Lower leg skin (tissue), 4 donors: ENCODE data around the gene ZFPM1. TPM values are rescaled to one million over a fixed set of nuclear protein-coding genes. Genes with fewer than 3 reads are reported as not detected.

Experiments used
- DNase-seq, 2 donors: peaks; one replicate each; pipeline ENCODE4 v3.0.0-alpha.2; 2019; ENCODE audit warnings: low spot score in 2 of 2
- H3K4me3 ChIP-seq: fragments of 200-600 bp; sonication (generic); 2 replicates; pipeline ENCODE4 v1.5.1; 2017; ENCODE audit warnings: mild to moderate bottlenecking, low read depth; ENCODE audit not compliant: poor library complexity, severe bottlenecking
- POLR2A ChIP-seq, 2 donors: fragments of 450-650 bp; IDR thresholded peaks; one replicate each; pipeline ENCODE4 v1.6.1; 2016 to 2017; ENCODE audit warnings: antibody characterized with exemption in 2 of 2, mild to moderate bottlenecking in 1 of 2, moderate library complexity in 1 of 2
- WGBS, 2 donors: methylation state at CpG; one replicate each; pipeline ENCODE4 v1.1.5; 2018; 5-methylcytosine and 5-hydroxymethylcytosine counted together
- intact Hi-C: fragments of 100-400 bp; cut with DNase I; formaldehyde crosslinking; loops from one replicate; pipeline ENCODE4 v1.15.0; 2023; ENCODE audit warnings: low total_unique reads
- total RNA-seq, 4 donors: library from RNA; depleted of rRNA; stranded (reverse); fragments of >200 nt; gene quantifications; one replicate each; pipeline ENCODE4 v1.1.0, GENCODE V29; 2016
- TF ChIP-seq, protein P1 (sequence below), 3 donors: fragments of 450-650 bp; IDR thresholded peaks; one replicate each; pipeline ENCODE4 v1.5.1; 2016; ENCODE audit warnings: antibody characterized with exemption in 3 of 3, mild to moderate bottlenecking in 3 of 3, moderate library complexity in 2 of 3

ZFPM1 gene
- total RNA-seq, 4 donors from 2014 or later: 2.0 to 4.0 (median 3.1) TPM

DNA sequence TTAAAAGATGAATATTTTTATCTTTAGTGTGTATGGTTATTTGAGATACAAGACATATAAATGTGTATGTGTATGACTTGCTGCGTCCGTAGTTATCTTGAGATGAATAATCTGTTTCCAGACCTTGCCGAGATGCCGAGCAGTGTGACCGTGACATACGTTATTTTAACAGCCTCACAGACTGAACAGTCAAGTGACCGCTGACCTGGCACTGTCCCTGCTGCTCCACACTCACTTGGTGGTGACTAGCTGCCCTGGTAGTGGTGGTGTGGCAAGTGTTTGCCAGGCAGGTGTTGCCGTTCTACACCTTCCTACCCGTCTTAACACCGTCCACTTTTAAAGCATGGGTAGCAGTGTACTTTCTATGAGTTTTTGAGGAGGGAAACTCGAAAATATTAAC lies 122.2 kb downstream of the ZFPM1 start:
- 90 to 92% methylated on average over 11 of the region's 11 CpGs for WGBS, 2 donors
- no peak for TF ChIP-seq POLR2A (IDR thresholded peaks at IDR 0.05)
- TF ChIP-seq, protein P1, sequence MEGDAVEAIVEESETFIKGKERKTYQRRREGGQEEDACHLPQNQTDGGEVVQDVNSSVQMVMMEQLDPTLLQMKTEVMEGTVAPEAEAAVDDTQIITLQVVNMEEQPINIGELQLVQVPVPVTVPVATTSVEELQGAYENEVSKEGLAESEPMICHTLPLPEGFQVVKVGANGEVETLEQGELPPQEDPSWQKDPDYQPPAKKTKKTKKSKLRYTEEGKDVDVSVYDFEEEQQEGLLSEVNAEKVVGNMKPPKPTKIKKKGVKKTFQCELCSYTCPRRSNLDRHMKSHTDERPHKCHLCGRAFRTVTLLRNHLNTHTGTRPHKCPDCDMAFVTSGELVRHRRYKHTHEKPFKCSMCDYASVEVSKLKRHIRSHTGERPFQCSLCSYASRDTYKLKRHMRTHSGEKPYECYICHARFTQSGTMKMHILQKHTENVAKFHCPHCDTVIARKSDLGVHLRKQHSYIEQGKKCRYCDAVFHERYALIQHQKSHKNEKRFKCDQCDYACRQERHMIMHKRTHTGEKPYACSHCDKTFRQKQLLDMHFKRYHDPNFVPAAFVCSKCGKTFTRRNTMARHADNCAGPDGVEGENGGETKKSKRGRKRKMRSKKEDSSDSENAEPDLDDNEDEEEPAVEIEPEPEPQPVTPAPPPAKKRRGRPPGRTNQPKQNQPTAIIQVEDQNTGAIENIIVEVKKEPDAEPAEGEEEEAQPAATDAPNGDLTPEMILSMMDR (IDR thresholded peaks at IDR 0.05): no peak
- DNase-seq: no peak
- H3K4me3 ChIP-seq: no peak overlapping the region
- intact Hi-C loops: loop anchor here (5.0 kb wide), 1 partner anchor 328 kb away; no protein-coding TSS in a partner anchor

DNA sequence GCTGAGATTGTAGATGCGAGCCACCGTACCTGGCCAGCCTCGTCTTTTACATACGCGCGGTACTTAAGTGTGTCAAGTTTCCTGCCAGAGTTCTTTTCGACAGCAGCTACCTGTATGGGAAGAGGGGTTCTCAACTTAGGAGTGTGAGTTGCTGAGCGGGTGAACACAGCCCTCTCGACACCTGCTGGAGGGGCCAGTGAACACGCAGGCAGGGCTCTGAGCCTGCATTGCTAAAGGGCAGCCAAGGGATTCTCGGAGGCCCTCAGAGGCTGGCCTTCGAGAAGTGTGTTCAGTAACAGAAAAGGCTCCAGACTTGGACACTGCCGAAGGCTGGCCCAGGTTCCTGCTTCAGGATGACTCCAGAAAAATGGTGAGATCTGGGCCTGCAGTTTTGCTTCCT lies 123.2 kb downstream of the ZFPM1 start:
- TF ChIP-seq, protein P1 (IDR thresholded peaks at IDR 0.05): no peak
- TF ChIP-seq POLR2A (IDR thresholded peaks at IDR 0.05): no peak
- 93 to 95% methylated on average over 13 of the region's 13 CpGs for WGBS, 2 donors

DNA sequence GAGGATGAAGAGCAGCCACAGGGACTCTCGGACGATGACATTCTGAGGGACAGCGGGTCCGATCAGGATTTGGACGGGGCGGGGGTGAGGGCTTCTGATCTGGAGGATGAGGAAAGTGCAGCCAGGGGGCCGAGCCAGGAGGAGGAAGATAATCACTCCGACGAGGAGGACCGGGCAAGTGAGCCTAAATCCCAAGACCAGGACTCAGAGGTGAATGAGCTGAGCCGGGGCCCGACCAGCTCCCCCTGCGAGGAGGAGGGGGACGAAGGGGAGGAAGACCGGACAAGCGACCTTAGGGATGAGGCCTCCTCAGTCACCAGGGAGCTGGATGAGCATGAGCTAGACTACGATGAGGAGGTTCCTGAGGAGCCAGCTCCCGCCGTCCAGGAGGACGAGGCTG lies 124.1 kb downstream of the ZFPM1 start:
- WGBS, 2 donors: 95% methylated on average over 20 of the region's 20 CpGs
- TF ChIP-seq, protein P1 (IDR thresholded peaks at IDR 0.05): no peak
- TF ChIP-seq POLR2A (IDR thresholded peaks at IDR 0.05): no peak
- H3K4me3 ChIP-seq: no peak overlapping the region
- intact Hi-C loops: loop anchor here (5.0 kb wide), 1 partner anchor 330 kb away; no protein-coding TSS in a partner anchor
- no peak for DNase-seq

More for the DNA sequence above, 123.2 kb downstream of the ZFPM1 start:
- no peak overlapping the region for H3K4me3 ChIP-seq
- DNase-seq: no peak
- intact Hi-C loops: loop anchor here (5.0 kb wide), 1 partner anchor 329 kb away; no protein-coding TSS in a partner anchor

DNA sequence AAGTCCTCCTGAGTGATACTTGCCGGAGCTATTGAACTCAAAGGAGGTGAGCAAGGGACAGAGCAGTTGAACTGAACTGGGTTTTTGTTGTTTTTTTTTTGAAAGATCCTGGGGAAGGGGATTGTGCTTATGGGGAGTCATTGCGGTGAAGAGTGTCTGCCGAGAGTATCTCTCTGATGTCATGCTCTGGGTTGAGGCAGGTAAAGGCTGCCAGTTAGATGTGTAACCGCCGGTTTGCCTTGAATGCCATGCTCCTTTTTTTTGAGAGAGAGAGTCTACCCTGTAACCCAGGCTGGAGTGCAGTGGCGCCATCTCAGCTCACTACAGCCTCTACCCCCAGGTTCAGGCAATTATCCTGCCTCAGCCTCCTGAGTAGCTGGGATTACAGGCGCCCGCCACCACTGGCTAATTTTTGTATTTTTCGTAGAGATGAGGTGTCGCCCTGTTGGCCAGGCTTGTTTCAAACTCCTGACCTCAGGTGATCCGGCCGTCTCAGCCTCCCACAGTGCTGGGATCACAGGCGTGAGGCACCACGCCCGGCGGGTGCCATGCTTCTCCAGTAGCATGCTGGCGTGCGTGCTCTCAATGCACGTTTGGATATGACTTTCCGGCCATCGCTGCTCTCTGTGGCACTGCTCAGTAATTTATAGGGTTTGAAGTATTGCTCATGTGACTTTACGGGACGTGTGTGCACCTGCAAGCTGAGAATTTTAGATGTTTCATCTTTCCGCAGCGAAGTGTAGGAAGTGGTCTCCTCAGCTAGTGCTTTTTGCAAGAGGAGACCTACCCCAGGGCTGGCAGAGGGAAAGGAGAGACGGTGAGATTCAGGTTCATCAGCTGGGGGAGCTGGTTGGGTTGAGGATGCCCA lies 125.6 kb downstream of the ZFPM1 start:
- intact Hi-C loops: loop anchor here (5.0 kb wide), 1 partner anchor 331 kb away; no protein-coding TSS in a partner anchor
- DNase-seq: no peak
- no peak for TF ChIP-seq POLR2A (IDR thresholded peaks at IDR 0.05)
- TF ChIP-seq, protein P1 (IDR thresholded peaks at IDR 0.05): no peak
- H3K4me3 ChIP-seq: no peak overlapping the region
- 87 to 89% methylated on average over 26 of the region's 26 CpGs for WGBS, 2 donors

DNA sequence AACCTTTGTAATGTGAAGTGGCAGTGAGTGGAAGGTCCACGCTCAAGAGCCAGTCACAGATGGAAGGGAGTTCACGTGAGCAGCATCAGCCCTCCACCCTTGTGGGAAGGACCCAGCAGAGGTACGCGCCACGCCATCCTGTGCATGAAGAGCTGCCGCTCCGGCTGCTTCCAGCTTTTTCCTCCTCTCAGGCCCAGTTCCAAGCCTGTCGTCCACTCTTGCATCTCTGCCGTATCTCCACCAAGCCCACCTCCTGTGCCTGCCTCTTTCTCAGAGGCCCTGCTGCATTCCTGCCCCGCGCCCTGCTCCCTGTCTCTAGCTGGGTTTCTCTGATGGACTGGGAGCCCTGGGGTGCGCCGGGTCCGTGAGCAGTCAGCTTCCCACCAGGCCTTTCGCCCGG lies 127.3 kb downstream of the ZFPM1 start:
- WGBS, 2 donors: 94 to 95% methylated on average over 16 of the region's 16 CpGs
- no peak for DNase-seq
- H3K4me3 ChIP-seq: no peak overlapping the region
- TF ChIP-seq, protein P1 (IDR thresholded peaks at IDR 0.05): no peak
- TF ChIP-seq POLR2A (IDR thresholded peaks at IDR 0.05): no peak
- intact Hi-C loops: no loop called here
